SK-N-MC (cell line): Measurements from ENCODE around the gene EPHA3.

Experiments used
- EZH2 ChIP-seq: fragments of 200-600 bp; sonication (generic); IDR thresholded peaks from one replicate; pipeline ENCODE4 v1.6.1; 2017; ENCODE audit warnings: antibody characterized with exemption
- POLR2AphosphoS5 ChIP-seq: IDR thresholded peaks from 2 replicates; pipeline ENCODE4 v1.6.1; 2012; ENCODE audit warnings: mild to moderate bottlenecking, low read depth, low read length, borderline replicate concordance

GRCh38 chr3:89395456-89395855, 288.0 kb downstream of the EPHA3 start:
- TF ChIP-seq POLR2AphosphoS5: no peak
- no peak for TF ChIP-seq EZH2
